ENCODE results near the gene NDUFS2.

DNA sequence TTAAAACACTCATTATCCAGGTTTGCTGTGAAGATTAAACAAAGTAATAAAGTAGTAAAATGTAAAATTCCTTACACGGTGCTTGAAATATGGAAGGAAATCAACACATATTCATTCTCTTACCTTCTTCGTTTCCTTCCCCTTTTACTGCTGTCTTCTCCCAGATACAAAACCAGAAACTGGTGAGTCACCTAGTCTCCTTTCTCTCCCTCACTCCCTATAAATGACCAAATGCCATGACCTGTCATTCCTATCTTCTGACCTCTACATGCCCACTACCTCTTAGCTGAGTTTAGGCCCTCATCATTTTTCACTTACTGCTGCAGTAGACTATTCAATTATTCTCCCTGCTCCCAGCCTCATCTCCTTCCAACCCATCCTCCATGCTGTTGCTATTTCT is 40.1 kb downstream of the NDUFS2 start:
- TF ChIP-seq, protein P1, sequence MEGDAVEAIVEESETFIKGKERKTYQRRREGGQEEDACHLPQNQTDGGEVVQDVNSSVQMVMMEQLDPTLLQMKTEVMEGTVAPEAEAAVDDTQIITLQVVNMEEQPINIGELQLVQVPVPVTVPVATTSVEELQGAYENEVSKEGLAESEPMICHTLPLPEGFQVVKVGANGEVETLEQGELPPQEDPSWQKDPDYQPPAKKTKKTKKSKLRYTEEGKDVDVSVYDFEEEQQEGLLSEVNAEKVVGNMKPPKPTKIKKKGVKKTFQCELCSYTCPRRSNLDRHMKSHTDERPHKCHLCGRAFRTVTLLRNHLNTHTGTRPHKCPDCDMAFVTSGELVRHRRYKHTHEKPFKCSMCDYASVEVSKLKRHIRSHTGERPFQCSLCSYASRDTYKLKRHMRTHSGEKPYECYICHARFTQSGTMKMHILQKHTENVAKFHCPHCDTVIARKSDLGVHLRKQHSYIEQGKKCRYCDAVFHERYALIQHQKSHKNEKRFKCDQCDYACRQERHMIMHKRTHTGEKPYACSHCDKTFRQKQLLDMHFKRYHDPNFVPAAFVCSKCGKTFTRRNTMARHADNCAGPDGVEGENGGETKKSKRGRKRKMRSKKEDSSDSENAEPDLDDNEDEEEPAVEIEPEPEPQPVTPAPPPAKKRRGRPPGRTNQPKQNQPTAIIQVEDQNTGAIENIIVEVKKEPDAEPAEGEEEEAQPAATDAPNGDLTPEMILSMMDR (IDR thresholded peaks at IDR 0.05): no peak
- TF ChIP-seq POLR2A (IDR thresholded peaks at IDR 0.05): no peak

All from upper lobe of left lung (tissue), 4 donors.